Cardiac fibroblast (primary cell): Measurements from ENCODE around the gene POLR3H.

Experiments used
- DNase-seq, 2 donors: peaks; one replicate each; pipeline versions ENCODE4 v3.0.0 to v3.0.0-alpha.2; 2010; ENCODE audit warnings: low read depth in 2 of 2
- H3K4me3 ChIP-seq, 2 donors: replicated peaks in 1 of 2; 1 replicate in 1 of 2; 2 replicates in 1 of 2; pipeline ENCODE4 v1.5.1; 2011; ENCODE audit warnings: low read depth in 2 of 2, low read length in 2 of 2, mild to moderate bottlenecking in 2 of 2, moderate library complexity in 1 of 2
- CTCF ChIP-seq: IDR thresholded peaks from one replicate; pipeline ENCODE4 v1.5.1; 2011; ENCODE audit warnings: low read depth, mild to moderate bottlenecking, low read length, inconsistent platforms

Gene POLR3H

GRCh38 chr22:41511521-41511968 lies 32.7 kb downstream of the POLR3H start:
- DNase-seq = no peak
- no peak overlapping the region for H3K4me3 ChIP-seq
- no peak for TF ChIP-seq CTCF

- peak; percentile 5 for TF ChIP-seq CTCF
- no peak for DNase-seq
These were observed 35.5 kb downstream of the POLR3H start for GRCh38 chr22:41508770-41509170.

GRCh38 chr22:41507330-41508063 lies 36.8 kb downstream of the POLR3H start:
- no peak for DNase-seq
- H3K4me3 ChIP-seq = no peak overlapping the region
- no peak for TF ChIP-seq CTCF

More at GRCh38 chr22:41508770-41509170, 35.5 kb downstream of the POLR3H start:
- no peak overlapping the region for H3K4me3 ChIP-seq

- no peak for TF ChIP-seq CTCF
- no peak for DNase-seq
These were observed 38.6 kb downstream of the POLR3H start for GRCh38 chr22:41505511-41506220.

GRCh38 chr22:41504816-41505215 lies 39.5 kb downstream of the POLR3H start:
- H3K4me3 ChIP-seq = no peak overlapping the region
- DNase-seq = no peak
- TF ChIP-seq CTCF = no peak

More at GRCh38 chr22:41505511-41506220, 38.6 kb downstream of the POLR3H start:
- H3K4me3 ChIP-seq = no peak overlapping the region

- peak; percentile 49 to 83 for DNase-seq
- TF ChIP-seq CTCF = no peak
- H3K4me3 ChIP-seq = no peak overlapping the region
These were observed 39.9 kb downstream of the POLR3H start for GRCh38 chr22:41504397-41504796.
